ENCODE results near the gene ZCCHC18. TPM values are rescaled to one million over a fixed set of nuclear protein-coding genes. Genes with fewer than 3 reads are reported as not detected.

ZCCHC18 gene
- 18.2 TPM for total RNA-seq

GRCh38 chrX:104112326-104112951 lies at the start of gene ZCCHC18:
TSS of gene ZCCHC18 (plus strand) at chrX:104112523. CDS start at chrX:104114112, 1,589 bp downstream.

GRCh38 chrX:104075778-104076445 lies 36.4 kb upstream of the ZCCHC18 start, which contains the start of gene TMSB15C:
TSS of gene TMSB15C (minus strand) at chrX:104076236.

GRCh38 chrX:104156630-104157529 lies 44.6 kb downstream of the ZCCHC18 start, which contains the start of gene SLC25A53:
TSS of gene SLC25A53 (minus strand) at chrX:104157009. CDS start at chrX:104105257, 51,752 bp downstream.

Other genes with a start within 250 kb of the ZCCHC18 start
- 49.1 TPM for gene TMSB15B, start 149.9 kb upstream of the ZCCHC18 start, total RNA-seq
- gene H2BW1, start 98.8 kb upstream of the ZCCHC18 start, total RNA-seq, result not detected
- gene H2BW2, start 72.6 kb upstream of the ZCCHC18 start, total RNA-seq, result not detected
- gene TMSB15C, start 36.3 kb upstream of the ZCCHC18 start, total RNA-seq, result 56.3 TPM
- 17.5 TPM for gene SLC25A53, start 44.5 kb downstream of the ZCCHC18 start, total RNA-seq
- 64.8 TPM for gene FAM199X, start 53.9 kb downstream of the ZCCHC18 start, total RNA-seq
- gene ESX1, start 142.4 kb downstream of the ZCCHC18 start, total RNA-seq, result not detected